SK-N-SH treated with all-trans-retinoic acid at 6 μM for 48 hours (cell line): ENCODE results near the gene CST7.

Experiments
- BACH2 ChIP-seq: fragments of 250-450 bp; sonication (Bioruptor Pico); IDR thresholded peaks from 2 replicates; pipeline ENCODE4 v1.9.0; 2021; ENCODE audit warnings: mild to moderate bottlenecking, borderline replicate concordance
- CSDC2 ChIP-seq: fragments of 250-450 bp; sonication (Bioruptor Pico); IDR thresholded peaks from 2 replicates; pipeline ENCODE4 v1.5.0; 2020; ENCODE audit warnings: mild to moderate bottlenecking, moderate library complexity
- ISL1 ChIP-seq: fragments of 250-450 bp; sonication (Bioruptor Pico); IDR thresholded peaks from 2 replicates; pipeline ENCODE4 v2.1.2; 2022; ENCODE audit warnings: mild to moderate bottlenecking, moderate library complexity
- PATZ1 ChIP-seq: fragments of 250-450 bp; sonication (Bioruptor Pico); IDR thresholded peaks from 2 replicates; pipeline ENCODE4 v1.8.0; 2020; ENCODE audit warnings: mild to moderate bottlenecking, moderate library complexity, borderline replicate concordance
- TSHZ2 ChIP-seq: fragments of 250-450 bp; sonication (Bioruptor Pico); IDR thresholded peaks from 2 replicates; pipeline ENCODE4 v1.5.0; 2020; ENCODE audit warnings: mild to moderate bottlenecking, moderate library complexity

- TF ChIP-seq BACH2 (CRISPR knock-in tag) (no peak), ISL1 (CRISPR knock-in tag) (no peak), CSDC2 (CRISPR knock-in tag) (no peak), PATZ1 (no peak), TSHZ2 (CRISPR knock-in tag) (no peak)
Observed at GRCh38 chr20:24935766-24936525, 13.1 kb upstream of the CST7 start.
